DOHH2 (cell line): ENCODE measurements around the gene NFIX.

Experiments used
- H3F3A ChIP-seq: fragments of 200-600 bp; sonication (generic), shearing (Covaris generic); 2 replicates; pipeline ENCODE4 v1.6.0; 2016; ENCODE audit warnings: antibody characterized with exemption, mild to moderate bottlenecking; ENCODE audit not compliant: control insufficient read depth, insufficient read depth
- H3K27ac ChIP-seq: fragments of 200-600 bp; sonication (generic); 2 replicates; pipeline ENCODE4 v1.5.1; 2014; ENCODE audit warnings: low read depth, mild to moderate bottlenecking, low read length, moderate library complexity
- H3K27me3 ChIP-seq: fragments of 200-600 bp; sonication (generic); 2 replicates; pipeline ENCODE4 v1.6.1; 2014; ENCODE audit warnings: mild to moderate bottlenecking, low read length, mixed read lengths; ENCODE audit not compliant: control insufficient read depth
- H3K36me3 ChIP-seq: fragments of 200-600 bp; sonication (generic); 2 replicates; pipeline ENCODE4 v1.6.1; 2014; ENCODE audit warnings: mild to moderate bottlenecking, low read length, moderate library complexity, mixed read lengths; ENCODE audit not compliant: control insufficient read depth
- H3K4me1 ChIP-seq: fragments of 200-600 bp; sonication (generic); 2 replicates; pipeline ENCODE4 v1.6.1; 2014; ENCODE audit warnings: mild to moderate bottlenecking, low read length, mixed read lengths; ENCODE audit not compliant: control insufficient read depth
- H3K4me2 ChIP-seq: fragments of 200-600 bp; sonication (generic); 2 replicates; pipeline ENCODE4 v1.6.0; 2014; ENCODE audit warnings: mild to moderate bottlenecking, low read length, moderate library complexity
- H3K4me3 ChIP-seq: fragments of 200-600 bp; sonication (generic); 2 replicates; pipeline ENCODE4 v1.5.1; 2014; ENCODE audit warnings: mild to moderate bottlenecking, low read length, mixed read lengths
- H3K79me2 ChIP-seq: fragments of 200-600 bp; sonication (generic); 2 replicates; pipeline ENCODE4 v1.6.1; 2014; ENCODE audit warnings: mild to moderate bottlenecking, low read length, mixed read lengths; ENCODE audit not compliant: control insufficient read depth
- H3K9me2 ChIP-seq: fragments of 200-600 bp; sonication (generic); replicated peaks from 2 replicates; pipeline ENCODE4 v1.6.1; 2014; ENCODE audit warnings: mild to moderate bottlenecking, low read length, mixed read lengths; ENCODE audit not compliant: control insufficient read depth
- H3K9me3 ChIP-seq: fragments of 200-600 bp; sonication (generic); 2 replicates; pipeline ENCODE4 v1.6.1; 2014; ENCODE audit warnings: antibody characterized with exemption, low read length, mixed read lengths; ENCODE audit not compliant: control insufficient read depth, insufficient read depth
- H4K20me1 ChIP-seq: fragments of 200-600 bp; sonication (generic); 2 replicates; pipeline ENCODE4 v1.6.0; 2014; ENCODE audit warnings: low read depth, mild to moderate bottlenecking, antibody characterized with exemption, low read length, moderate library complexity; ENCODE audit not compliant: control insufficient read depth, insufficient read depth
- CTCF ChIP-seq: fragments of 200-600 bp; sonication (generic); IDR thresholded peaks from one replicate; pipeline ENCODE4 v1.5.1; 2014; ENCODE audit warnings: antibody characterized with exemption, mild to moderate bottlenecking, low read depth, low read length; ENCODE audit not compliant: poor library complexity, severe bottlenecking
- EZH2phosphoT487 ChIP-seq: fragments of 200-600 bp; sonication (generic); IDR thresholded peaks from 2 replicates; pipeline ENCODE4 v1.6.1; 2017; ENCODE audit warnings: borderline replicate concordance, mild to moderate bottlenecking, antibody characterized with exemption, low read length, moderate library complexity, mixed read lengths

The NFIX gene

GRCh38 chr19:12946731-12947496 is 48.4 kb upstream of the NFIX start:
- peak overlapping the region; percentile 86 for H3K4me2 ChIP-seq
- H4K20me1 ChIP-seq: no peaks in the 10 kb centered on the region
- no peak for TF ChIP-seq CTCF
- TF ChIP-seq EZH2phosphoT487: no peak
- no peaks in the 10 kb centered on the region for H3K9me3 ChIP-seq
- no peaks in the 10 kb centered on the region for H3K27me3 ChIP-seq
- H3K36me3 ChIP-seq: peaks cover 91% of the 10 kb centered on the region
- peak overlapping the region; percentile 76 for H3K27ac ChIP-seq
- H3K9me2 ChIP-seq: no peaks in the 10 kb centered on the region
- H3K4me3 ChIP-seq: peak overlapping the region; percentile 86
- peaks cover 39% of the 10 kb centered on the region for H3K4me1 ChIP-seq
- H3F3A ChIP-seq: peaks cover 35% of the 10 kb centered on the region
- H3K79me2 ChIP-seq: peaks cover 46% of the 10 kb centered on the region

GRCh38 chr19:12947702-12948611 is 47.3 kb upstream of the NFIX start:
- peaks cover 91% of the 10 kb centered on the region for H3K36me3 ChIP-seq
- no peak overlapping the region; the same call in 1 of the 2 replicates for H3K4me3 ChIP-seq
- peaks cover 55% of the 10 kb centered on the region for H3K79me2 ChIP-seq
- TF ChIP-seq CTCF (no peak), EZH2phosphoT487 (no peak)
- H3K27me3 ChIP-seq: no peaks in the 10 kb centered on the region
- H3F3A ChIP-seq: peaks cover 30% of the 10 kb centered on the region
- peak overlapping the region; percentile 86 for H3K4me2 ChIP-seq
- H3K9me3 ChIP-seq: no peaks in the 10 kb centered on the region
- peaks cover 34% of the 10 kb centered on the region for H3K4me1 ChIP-seq
- no peaks in the 10 kb centered on the region for H4K20me1 ChIP-seq
- no peaks in the 10 kb centered on the region for H3K9me2 ChIP-seq
- no peak overlapping the region for H3K27ac ChIP-seq

DNA sequence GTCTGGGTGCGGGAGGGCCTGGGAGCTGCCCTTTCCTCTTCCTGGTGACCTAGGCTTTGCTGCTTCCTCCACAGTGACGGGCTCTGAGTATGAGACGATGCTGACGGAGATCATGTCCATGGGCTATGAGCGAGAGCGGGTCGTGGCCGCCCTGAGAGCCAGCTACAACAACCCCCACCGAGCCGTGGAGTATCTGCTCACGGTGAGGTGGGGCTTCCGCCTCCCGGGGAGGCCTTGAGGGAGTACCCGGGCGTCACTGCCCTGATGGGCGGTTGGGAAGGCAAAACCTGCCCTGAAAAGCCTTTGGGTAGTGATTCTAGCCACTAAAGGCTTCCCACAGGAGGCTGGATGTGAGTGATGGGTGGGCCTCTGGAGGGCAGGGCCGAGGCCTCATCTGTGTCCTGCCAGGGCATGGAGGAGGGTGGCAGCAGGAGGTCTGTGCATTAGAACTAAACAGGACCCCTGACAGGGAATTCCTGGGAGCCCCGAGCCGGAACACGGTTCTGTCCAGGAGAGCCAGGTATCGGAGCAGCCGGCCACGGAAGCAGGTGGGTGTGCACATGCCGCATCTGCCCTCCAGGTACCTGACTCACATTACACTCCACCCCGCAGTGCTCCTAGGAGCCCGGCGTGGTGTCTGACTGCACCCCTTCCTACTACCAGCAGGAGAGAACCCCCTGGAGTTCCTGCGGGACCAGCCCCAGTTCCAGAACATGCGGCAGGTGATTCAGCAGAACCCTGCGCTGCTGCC is 46.5 kb upstream of the NFIX start:
- Histone ChIP-seq H3K79me2 (peaks cover 62% of the 10 kb centered on the region), H4K20me1 (no peaks in the 10 kb centered on the region), H3K9me3 (no peaks in the 10 kb centered on the region), H3K27ac (no peak overlapping the region), H3K4me3 (no peak overlapping the region), H3K4me2 (no peak overlapping the region), H3K36me3 (peaks cover 90% of the 10 kb centered on the region), H3K4me1 (peaks cover 35% of the 10 kb centered on the region), H3K27me3 (no peaks in the 10 kb centered on the region), H3K9me2 (no peaks in the 10 kb centered on the region), H3F3A (peaks cover 31% of the 10 kb centered on the region)
- TF ChIP-seq EZH2phosphoT487 (no peak), CTCF (no peak)
